DND-41 (cell line): Measurements from ENCODE around the gene TNN.

Experiments
- ATAC-seq: fragments of 200-7000 bp; cut with Tn5 transposase; 3 replicates; pipeline ENCODE4 v1.9.1; 2021; ENCODE audit warnings: low read depth; ENCODE audit not compliant: insufficient read depth
- DNase-seq: peaks from one replicate; pipeline ENCODE4 v3.0.0-alpha.2; 2020
- H2AFZ ChIP-seq: 2 replicates; pipeline ENCODE4 v1.6.0; 2012; ENCODE audit warnings: low read depth, low read length
- H3K27ac ChIP-seq: 2 replicates; pipeline ENCODE4 v1.5.1; 2012; ENCODE audit warnings: low read length, inconsistent platforms
- H3K27me3 ChIP-seq: fragments of 200-600 bp; sonication (generic); 2 replicates; pipeline ENCODE4 v1.6.0; 2012; ENCODE audit warnings: low read length, mild to moderate bottlenecking, inconsistent platforms; ENCODE audit not compliant: insufficient read depth, poor library complexity
- H3K36me3 ChIP-seq: 2 replicates; pipeline ENCODE4 v1.5.1; 2012; ENCODE audit warnings: low read length, inconsistent platforms; ENCODE audit not compliant: insufficient read depth
- H3K4me1 ChIP-seq: 2 replicates; pipeline ENCODE4 v1.5.1; 2012; ENCODE audit warnings: mild to moderate bottlenecking, low read length; ENCODE audit not compliant: insufficient read depth
- H3K4me2 ChIP-seq: 2 replicates; pipeline ENCODE4 v1.6.0; 2012; ENCODE audit warnings: mild to moderate bottlenecking, moderate library complexity, low read length, inconsistent platforms; ENCODE audit not compliant: insufficient read depth
- H3K4me3 ChIP-seq, 2 experiments: fragments of 200-600 bp in 1 of 2; shearing (Covaris generic) in 1 of 2; 2 replicates each; pipeline ENCODE4 v1.5.1; 2012 to 2016; ENCODE audit warnings: inconsistent platforms in 2 of 2, low read length in 2 of 2, mild to moderate bottlenecking in 2 of 2, low read depth in 1 of 2, moderate library complexity in 1 of 2
- H3K79me2 ChIP-seq: 2 replicates; pipeline ENCODE4 v1.6.0; 2012; ENCODE audit warnings: low read length, inconsistent platforms; ENCODE audit not compliant: insufficient read depth
- H3K9ac ChIP-seq: 2 replicates; pipeline ENCODE4 v1.6.0; 2012; ENCODE audit warnings: low read depth, mild to moderate bottlenecking, inconsistent platforms, low read length, moderate library complexity
- H3K9me3 ChIP-seq: 2 replicates; pipeline ENCODE4 v1.5.1; 2012; ENCODE audit warnings: low read length, moderate library complexity, mild to moderate bottlenecking, inconsistent platforms; ENCODE audit not compliant: insufficient read depth, severe bottlenecking
- H4K20me1 ChIP-seq: 2 replicates; pipeline ENCODE4 v1.6.0; 2012; ENCODE audit warnings: low read length; ENCODE audit not compliant: insufficient read depth
- CTCF ChIP-seq: IDR thresholded peaks from 2 replicates; pipeline ENCODE4 v1.5.1; 2012; ENCODE audit warnings: borderline replicate concordance, low read length, moderate library complexity, mild to moderate bottlenecking; ENCODE audit not compliant: poor library complexity, severe bottlenecking; ENCODE audit errors: extremely low read depth
- EZH2 ChIP-seq: IDR thresholded peaks from 3 replicates; pipeline ENCODE4 v1.6.1; 2012; ENCODE audit warnings: borderline replicate concordance, low read depth, mild to moderate bottlenecking, moderate library complexity, low read length, inconsistent platforms; ENCODE audit not compliant: severe bottlenecking

The TNN gene

GRCh38 chr1:175036476-175036875, 31.2 kb upstream of the TNN start:
- Histone ChIP-seq H3K4me1 (no peaks in the 10 kb centered on the region), H3K9ac (no peak overlapping the region), H3K4me2 (no peak overlapping the region), H4K20me1 (no peaks in the 10 kb centered on the region), H3K4me3 (no peak overlapping the region), H3K27me3 (no peaks in the 10 kb centered on the region), H3K79me2 (no peaks in the 10 kb centered on the region), H3K36me3 (no peaks in the 10 kb centered on the region), H2AFZ (no peak overlapping the region), H3K9me3 (no peaks in the 10 kb centered on the region), H3K27ac (no peak overlapping the region)
- TF ChIP-seq CTCF (no peak), EZH2 (no peak)
- no peak for DNase-seq
- no peak for ATAC-seq

GRCh38 chr1:175037416-175037815, 30.2 kb upstream of the TNN start:
- no peak for ATAC-seq

GRCh38 chr1:175040324-175040879, 27.2 kb upstream of the TNN start:
- Histone ChIP-seq H3K4me3 (no peak overlapping the region), H3K27me3 (no peaks in the 10 kb centered on the region), H3K9ac (no peak overlapping the region), H3K27ac (no peak overlapping the region), H2AFZ (no peak overlapping the region), H3K36me3 (no peaks in the 10 kb centered on the region), H3K79me2 (no peaks in the 10 kb centered on the region), H4K20me1 (no peaks in the 10 kb centered on the region), H3K9me3 (no peaks in the 10 kb centered on the region), H3K4me2 (no peak overlapping the region), H3K4me1 (no peaks in the 10 kb centered on the region)
- ATAC-seq, result no peak
- no peak for DNase-seq
- TF ChIP-seq CTCF (no peak), EZH2 (no peak)

More at GRCh38 chr1:175037416-175037815, 30.2 kb upstream of the TNN start:
- Histone ChIP-seq H3K4me1 (no peaks in the 10 kb centered on the region), H3K79me2 (no peaks in the 10 kb centered on the region), H3K4me3 (no peak overlapping the region), H3K36me3 (no peaks in the 10 kb centered on the region), H3K27ac (no peak overlapping the region), H3K9me3 (no peaks in the 10 kb centered on the region), H4K20me1 (no peaks in the 10 kb centered on the region), H3K27me3 (no peaks in the 10 kb centered on the region), H3K9ac (no peak overlapping the region), H2AFZ (no peak overlapping the region), H3K4me2 (no peak overlapping the region)
- no peak for DNase-seq
- no peak for TF ChIP-seq EZH2
- no peak for TF ChIP-seq CTCF

- Histone ChIP-seq H3K9ac (no peak overlapping the region), H2AFZ (no peak overlapping the region), H3K4me3 (no peak overlapping the region), H3K79me2 (no peaks in the 10 kb centered on the region), H3K4me1 (no peaks in the 10 kb centered on the region), H3K27me3 (no peaks in the 10 kb centered on the region), H3K9me3 (no peaks in the 10 kb centered on the region), H3K4me2 (no peak overlapping the region), H3K27ac (no peak overlapping the region), H3K36me3 (no peaks in the 10 kb centered on the region), H4K20me1 (no peaks in the 10 kb centered on the region)
- DNase-seq, result no peak
- no peak for ATAC-seq
- TF ChIP-seq EZH2, result no peak
- no peak for TF ChIP-seq CTCF
Measured at GRCh38 chr1:175042650-175043049, 25.0 kb upstream of the TNN start.
